ENCODE measurements around the gene RCOR1.

- TF ChIP-seq POLR2A (IDR thresholded peaks at IDR 0.05; ENCODE audit: low read length) (no peak), GATA1 (IDR thresholded peaks at IDR 0.05; ENCODE audit: low read depth, low read length) (no peak)
These were observed 116.0 kb downstream of the RCOR1 start for GRCh38 chr14:102708494-102708893.

Measured in erythroblast (primary cell).